Lung (tissue), 12 donors: ENCODE results near the gene EPHA1. TPM values are rescaled to one million over a fixed set of nuclear protein-coding genes. Genes with fewer than 3 reads are reported as not detected.
"Not testable (repeated sequence)": the region's sequence is repeated elsewhere in the genome, so short reads cannot be mapped to it uniquely, and the experiment has no call there.

Experiments used
- ATAC-seq: fragments of 200-7000 bp; cut with Tn5 transposase; one replicate; pipeline ENCODE4 v1.9.1; 2020; ENCODE audit warnings: moderate number of reproducible peaks; ENCODE audit not compliant: insufficient read depth, low FRiP score
- DNase-seq, 3 donors: peaks; one replicate each; pipeline ENCODE4 v3.0.0-alpha.2; 2013 to 2017
- H3K27ac ChIP-seq, 2 donors: one replicate each; pipeline ENCODE4 v1.5.1; 2013; ENCODE audit warnings: mild to moderate bottlenecking in 2 of 2, moderate library complexity in 2 of 2, control low read depth in 1 of 2, inconsistent platforms in 1 of 2, low read depth in 1 of 2, low read length in 1 of 2
- H3K27me3 ChIP-seq, 3 donors: one replicate each; pipeline ENCODE4 v1.5.1; 2013; ENCODE audit warnings: low read length in 2 of 3; ENCODE audit not compliant: control insufficient read depth in 3 of 3, insufficient read depth in 3 of 3
- H3K36me3 ChIP-seq, 4 donors: one replicate each; pipeline ENCODE4 v1.5.1; 2013; ENCODE audit warnings: low read length in 4 of 4, mild to moderate bottlenecking in 1 of 4, moderate library complexity in 1 of 4; ENCODE audit not compliant: control insufficient read depth in 4 of 4, insufficient read depth in 4 of 4
- H3K4me1 ChIP-seq, 5 donors: one replicate each; pipeline ENCODE4 v1.5.1; 2013; ENCODE audit warnings: low read length in 5 of 5, mild to moderate bottlenecking in 2 of 5, moderate library complexity in 1 of 5; ENCODE audit not compliant: control insufficient read depth in 5 of 5, insufficient read depth in 5 of 5
- H3K4me3 ChIP-seq: one replicate; pipeline ENCODE4 v1.5.1; 2013; ENCODE audit warnings: mild to moderate bottlenecking, control low read depth, moderate library complexity
- H3K9ac ChIP-seq, 2 donors: one replicate each; pipeline ENCODE4 v1.5.1; 2013; ENCODE audit warnings: low read length in 2 of 2, control low read depth in 1 of 2; ENCODE audit not compliant: insufficient read depth in 1 of 2
- H3K9me3 ChIP-seq, 4 donors: one replicate each; pipeline ENCODE4 v1.5.1; 2013; ENCODE audit warnings: low read length in 3 of 4, mild to moderate bottlenecking in 1 of 4, moderate library complexity in 1 of 4; ENCODE audit not compliant: control insufficient read depth in 4 of 4, insufficient read depth in 3 of 4
- WGBS, 2 donors: extraction: QIAGEN DNeasy Blood & Tissue Kit; methylation state at CpG; one replicate each; pipeline ENCODE4 v1.1.7; 2013; 5-methylcytosine and 5-hydroxymethylcytosine counted together
- polyA plus RNA-seq, 2 donors: library from polyadenylated mRNA; stranded (reverse); fragments of 200-250 nt; gene quantifications; one replicate each; pipeline ENCODE4 v1.2.1, GENCODE V29; 2013
- total RNA-seq, 2 donors: library from RNA; depleted of rRNA in 1 of 2; stranded (reverse); fragments of >200 nt in 1 of 2; gene quantifications; one replicate each; pipeline ENCODE4 v1.2.1, GENCODE V29; 2014 to 2021
- TF ChIP-seq, protein P1 (sequence below): IDR thresholded peaks from 2 replicates; pipeline ENCODE4 v1.5.1; 2012; ENCODE audit warnings: mild to moderate bottlenecking; ENCODE audit errors: control extremely low read depth, extremely low read depth
- donor health status: control.
- donor health status: control.
- donor health status: Bipolar disorder and iron deficiency.
- donor health status: healthy.
- donor health status: DM: yes; HTN: yes; CAD: no.

The EPHA1 gene
- total and polyA plus RNA-seq, 4 donors, result 4.2 to 13.3 (median 5.9) TPM

- Histone ChIP-seq H3K4me1 (no peaks in the 10 kb centered on the region), H3K27me3 (peaks cover 0 to 3% (median 0%) of the 10 kb centered on the region in 3 donors), H3K36me3 (no peaks in the 10 kb centered on the region), H3K9me3 (no peaks in the 10 kb centered on the region), H3K4me3 (no peak overlapping the region), H3K27ac (no peak overlapping the region), H3K9ac (no peak overlapping the region)
- TF ChIP-seq, protein P1, sequence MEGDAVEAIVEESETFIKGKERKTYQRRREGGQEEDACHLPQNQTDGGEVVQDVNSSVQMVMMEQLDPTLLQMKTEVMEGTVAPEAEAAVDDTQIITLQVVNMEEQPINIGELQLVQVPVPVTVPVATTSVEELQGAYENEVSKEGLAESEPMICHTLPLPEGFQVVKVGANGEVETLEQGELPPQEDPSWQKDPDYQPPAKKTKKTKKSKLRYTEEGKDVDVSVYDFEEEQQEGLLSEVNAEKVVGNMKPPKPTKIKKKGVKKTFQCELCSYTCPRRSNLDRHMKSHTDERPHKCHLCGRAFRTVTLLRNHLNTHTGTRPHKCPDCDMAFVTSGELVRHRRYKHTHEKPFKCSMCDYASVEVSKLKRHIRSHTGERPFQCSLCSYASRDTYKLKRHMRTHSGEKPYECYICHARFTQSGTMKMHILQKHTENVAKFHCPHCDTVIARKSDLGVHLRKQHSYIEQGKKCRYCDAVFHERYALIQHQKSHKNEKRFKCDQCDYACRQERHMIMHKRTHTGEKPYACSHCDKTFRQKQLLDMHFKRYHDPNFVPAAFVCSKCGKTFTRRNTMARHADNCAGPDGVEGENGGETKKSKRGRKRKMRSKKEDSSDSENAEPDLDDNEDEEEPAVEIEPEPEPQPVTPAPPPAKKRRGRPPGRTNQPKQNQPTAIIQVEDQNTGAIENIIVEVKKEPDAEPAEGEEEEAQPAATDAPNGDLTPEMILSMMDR, result no peak
- WGBS, 2 donors, result 81 to 87% methylated on average over 3 of the region's 3 CpGs
- DNase-seq (no peak), ATAC-seq (no peak)
These were observed 13.4 kb upstream of the EPHA1 start for GRCh38 chr7:143422033-143422432.

DNA sequence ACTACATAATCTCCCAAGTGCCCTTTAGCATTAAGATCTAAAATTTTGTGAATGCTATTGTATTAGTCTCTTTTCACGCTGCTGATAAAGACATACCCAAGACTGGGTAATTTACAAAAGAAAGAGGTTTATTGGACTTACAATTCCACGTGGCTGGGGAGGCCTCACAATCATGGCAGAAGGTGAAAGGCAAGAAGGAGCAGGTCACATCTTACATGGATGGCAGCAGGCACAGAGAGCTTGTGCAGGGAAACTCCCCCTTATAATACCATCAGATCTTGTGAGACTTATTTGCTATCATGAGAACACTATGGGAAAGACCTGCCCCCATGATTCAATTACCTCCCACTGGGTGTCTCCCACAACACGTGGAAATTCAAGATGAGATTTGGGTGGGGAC, 12.0 kb upstream of the EPHA1 start:
- not testable (repeated sequence) for DNase-seq, ATAC-seq, H3K9ac ChIP-seq, H3K36me3 ChIP-seq, H3K4me1 ChIP-seq, H3K9me3 ChIP-seq, H3K4me3 ChIP-seq, H3K27me3 ChIP-seq, H3K27ac ChIP-seq
- WGBS, 2 donors, result 55 to 64% methylated on average over 3 of the region's 3 CpGs

GRCh38 chr7:143419880-143420279, 11.2 kb upstream of the EPHA1 start:
- no peak overlapping the region for H3K27ac ChIP-seq
- peaks cover 0 to 12% (median 0%) of the 10 kb centered on the region in 5 donors for H3K4me1 ChIP-seq
- 48 to 67% methylated on average over 4 of the region's 4 CpGs for WGBS, 2 donors
- no peaks in the 10 kb centered on the region for H3K9me3 ChIP-seq
- no peak overlapping the region for H3K4me3 ChIP-seq
- TF ChIP-seq, protein P1, result no peak
- ATAC-seq (no peak), DNase-seq (no peak)
- H3K27me3 ChIP-seq, result peaks cover 0 to 3% (median 0%) of the 10 kb centered on the region in 3 donors
- no peaks in the 10 kb centered on the region for H3K36me3 ChIP-seq
- H3K9ac ChIP-seq, result no peak overlapping the region

- DNase-seq (no peak), ATAC-seq (no peak)
- Histone ChIP-seq H3K4me3 (no peak overlapping the region), H3K36me3 (no peaks in the 10 kb centered on the region), H3K9me3 (no peaks in the 10 kb centered on the region), H3K4me1 (peaks cover 0 to 12% (median 0%) of the 10 kb centered on the region in 5 donors), H3K27ac (no peak overlapping the region), H3K9ac (no peak overlapping the region), H3K27me3 (peaks cover 0 to 3% (median 0%) of the 10 kb centered on the region in 3 donors)
- WGBS, 2 donors, result 82 to 87% methylated on average over 11 of the region's 11 CpGs
- TF ChIP-seq, protein P1, result no peak
These were observed 10.2 kb upstream of the EPHA1 start for GRCh38 chr7:143418681-143419458.
